ENCODE measurements around the gene SLC9A6. TPM values are rescaled to one million over a fixed set of nuclear protein-coding genes. Genes with fewer than 3 reads are reported as not detected.
"Not testable (repeated sequence)": the region's sequence is repeated elsewhere in the genome, so short reads cannot be mapped to it uniquely, and the experiment has no call there.

SLC9A6 gene
- total RNA-seq, 1 donor from 2014 or later, result 24.2 TPM

DNA sequence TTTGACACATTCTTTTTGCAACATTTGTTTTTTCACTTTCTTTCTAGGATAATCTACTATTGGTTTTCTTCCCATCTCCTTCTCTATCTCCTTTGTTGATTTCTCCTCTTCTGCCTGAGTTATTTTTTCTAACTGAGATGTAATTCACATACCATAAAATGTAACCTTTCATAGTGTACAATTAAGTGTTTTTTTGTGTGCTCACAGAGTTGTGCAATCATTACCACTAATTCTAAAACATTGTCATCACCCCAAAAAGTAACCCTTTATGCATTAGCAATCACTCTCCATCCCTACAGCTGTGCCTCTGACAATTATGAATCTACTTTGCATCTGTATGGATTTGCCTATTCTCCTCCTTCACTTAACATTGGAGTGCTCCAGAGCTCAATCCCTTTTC lies 95.5 kb downstream of the SLC9A6 start:
- H3K4me1 ChIP-seq, result no peaks in the 10 kb centered on the region
- no peaks in the 10 kb centered on the region for H3K36me3 ChIP-seq
- Mint-ChIP-seq H3K4me1 (no peaks in the 10 kb centered on the region), H3K36me3 (no peaks in the 10 kb centered on the region), H3K9me3 (peaks cover 14% of the 10 kb centered on the region), H3K27ac (no peak overlapping the region), H3K4me3 (no peak overlapping the region), H3K27me3 (ENCODE audit: insufficient read depth, low read depth) (peaks cover 5% of the 10 kb centered on the region)
- no peaks in the 10 kb centered on the region for H4K20me1 ChIP-seq (ENCODE audit: low read depth)
- no peak overlapping the region for H3K4me3 ChIP-seq
- no peaks in the 10 kb centered on the region for H3K27me3 ChIP-seq
- no peak for TF ChIP-seq EZH2 (IDR thresholded peaks at IDR 0.05)
- no peak for TF ChIP-seq EZH2phosphoT487 (IDR thresholded peaks at IDR 0.05)
- TF ChIP-seq CTCF (IDR thresholded peaks at IDR 0.05), result no peak
- no peak overlapping the region for H3K27ac ChIP-seq
- no peak overlapping the region for H2AFZ ChIP-seq (replicated peaks)
- DNase-seq (ENCODE audit: low spot score), result no peak
- H3K4me2 ChIP-seq, result no peak overlapping the region
- no peaks in the 10 kb centered on the region for H3F3A ChIP-seq (ENCODE audit: low read depth)
- H3K9ac ChIP-seq, result no peak overlapping the region
- no peaks in the 10 kb centered on the region for H3K79me2 ChIP-seq (ENCODE audit: low read depth)
- peaks cover 3% of the 10 kb centered on the region for H3K9me3 ChIP-seq (ENCODE audit: low read depth)

DNA sequence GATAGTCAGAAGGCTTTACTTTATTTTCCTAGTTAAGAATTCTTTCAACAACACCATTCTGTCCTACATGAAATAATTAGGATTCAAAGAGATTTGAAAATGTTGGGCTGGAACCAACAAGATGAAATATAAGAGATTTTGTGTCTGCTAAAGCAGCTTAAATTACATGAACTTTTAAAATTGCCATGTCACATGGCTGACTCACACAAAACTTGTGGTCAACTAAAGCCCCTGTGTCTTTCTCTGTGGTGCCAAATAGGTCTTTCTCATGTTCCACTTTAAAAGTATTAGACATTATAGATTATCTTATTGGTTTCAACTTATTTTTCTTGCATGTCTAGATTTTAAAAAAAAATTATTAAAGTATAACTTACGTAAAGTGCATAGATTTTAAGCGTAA lies 101.3 kb downstream of the SLC9A6 start:
- DNase-seq (ENCODE audit: low spot score), result no peak
- Mint-ChIP-seq H3K36me3 (no peaks in the 10 kb centered on the region), H3K9me3 (peaks cover 2% of the 10 kb centered on the region), H3K27me3 (ENCODE audit: insufficient read depth, low read depth) (no peaks in the 10 kb centered on the region), H3K4me3 (no peak overlapping the region), H3K27ac (no peak overlapping the region), H3K4me1 (no peaks in the 10 kb centered on the region)
- Histone ChIP-seq H3K36me3 (no peaks in the 10 kb centered on the region), H3K9ac (no peak overlapping the region), H3K4me3 (no peak overlapping the region), H2AFZ (replicated peaks) (no peak overlapping the region), H4K20me1 (ENCODE audit: low read depth) (no peaks in the 10 kb centered on the region), H3K4me1 (no peaks in the 10 kb centered on the region), H3K27me3 (no peaks in the 10 kb centered on the region), H3K27ac (no peak overlapping the region), H3K79me2 (ENCODE audit: low read depth) (no peaks in the 10 kb centered on the region), H3F3A (ENCODE audit: low read depth) (no peaks in the 10 kb centered on the region), H3K4me2 (no peak overlapping the region), H3K9me3 (ENCODE audit: low read depth) (peaks cover 3% of the 10 kb centered on the region)
- no peak for TF ChIP-seq EZH2phosphoT487 (IDR thresholded peaks at IDR 0.05)
- no peak for TF ChIP-seq CTCF (IDR thresholded peaks at IDR 0.05)
- TF ChIP-seq EZH2 (IDR thresholded peaks at IDR 0.05), result no peak

- not testable (repeated sequence) for H3K9me3 ChIP-seq (ENCODE audit: low read depth); H3K9me3 Mint-ChIP-seq; H3K27ac Mint-ChIP-seq; H2AFZ ChIP-seq (replicated peaks); H3K79me2 ChIP-seq (ENCODE audit: low read depth); H3K4me3 ChIP-seq; H3K27ac ChIP-seq; H3K36me3 ChIP-seq; DNase-seq (ENCODE audit: low spot score); H3K27me3 ChIP-seq; H3K4me3 Mint-ChIP-seq; H3K4me1 Mint-ChIP-seq; H4K20me1 ChIP-seq (ENCODE audit: low read depth); H3K27me3 Mint-ChIP-seq (ENCODE audit: insufficient read depth, low read depth); H3K9ac ChIP-seq; H3F3A ChIP-seq (ENCODE audit: low read depth); H3K36me3 Mint-ChIP-seq; H3K4me1 ChIP-seq; H3K4me2 ChIP-seq
These were observed 106.7 kb downstream of the SLC9A6 start for GRCh38 chrX:136091898-136092297.

GRCh38 chrX:136094962-136095361 lies 109.7 kb downstream of the SLC9A6 start:
- H3K27me3 Mint-ChIP-seq (ENCODE audit: insufficient read depth, low read depth), result no peaks in the 10 kb centered on the region
- no peak overlapping the region for H3K27ac Mint-ChIP-seq
- Histone ChIP-seq H3K79me2 (ENCODE audit: low read depth) (no peaks in the 10 kb centered on the region), H3K4me2 (no peak overlapping the region), H3K9me3 (ENCODE audit: low read depth) (no peaks in the 10 kb centered on the region), H2AFZ (replicated peaks) (no peak overlapping the region), H3K27me3 (no peaks in the 10 kb centered on the region), H3F3A (ENCODE audit: low read depth) (no peaks in the 10 kb centered on the region), H3K36me3 (no peaks in the 10 kb centered on the region), H3K4me3 (no peak overlapping the region), H3K9ac (no peak overlapping the region), H3K27ac (no peak overlapping the region), H4K20me1 (ENCODE audit: low read depth) (no peaks in the 10 kb centered on the region), H3K4me1 (no peaks in the 10 kb centered on the region)
- TF ChIP-seq EZH2 (IDR thresholded peaks at IDR 0.05), result no peak
- no peak for TF ChIP-seq EZH2phosphoT487 (IDR thresholded peaks at IDR 0.05)
- no peak for TF ChIP-seq CTCF (IDR thresholded peaks at IDR 0.05)
- peaks cover 4% of the 10 kb centered on the region for H3K9me3 Mint-ChIP-seq
- no peaks in the 10 kb centered on the region for H3K36me3 Mint-ChIP-seq
- H3K4me3 Mint-ChIP-seq, result no peak overlapping the region
- H3K4me1 Mint-ChIP-seq, result no peaks in the 10 kb centered on the region
- no peak for DNase-seq (ENCODE audit: low spot score)

Other genes with a start within 250 kb of the SLC9A6 start
- gene CT45A3, start 217.2 kb upstream of the SLC9A6 start, total RNA-seq (ENCODE audit: low replicate concordance), result not detected in 2 replicates
- gene CT45A5, start 199.9 kb upstream of the SLC9A6 start, total RNA-seq (ENCODE audit: low replicate concordance), result not detected in 2 replicates
- not detected in 2 replicates for gene CT45A6, start 182.6 kb upstream of the SLC9A6 start, total RNA-seq (ENCODE audit: low replicate concordance)
- gene CT45A2, start 165.4 kb upstream of the SLC9A6 start, total RNA-seq (ENCODE audit: low replicate concordance), result not detected in 2 replicates
- gene CT45A7, start 148.2 kb upstream of the SLC9A6 start, total RNA-seq (ENCODE audit: low replicate concordance), result not detected in 2 replicates
- not detected in 2 replicates for gene CT45A8, start 130.9 kb upstream of the SLC9A6 start, total RNA-seq (ENCODE audit: low replicate concordance)
- not detected in 2 replicates for gene CT45A9, start 113.6 kb upstream of the SLC9A6 start, total RNA-seq (ENCODE audit: low replicate concordance)
- gene CT45A10, start 92.0 kb upstream of the SLC9A6 start, total RNA-seq (ENCODE audit: low replicate concordance), result not detected in 2 replicates
- not detected in 2 replicates for gene SAGE1, start 91.7 kb upstream of the SLC9A6 start, total RNA-seq (ENCODE audit: low replicate concordance)
- 22.1 and 26.0 TPM in 2 replicates for gene MMGT1, start 11.4 kb upstream of the SLC9A6 start, total RNA-seq (ENCODE audit: low replicate concordance)
- gene FHL1, start 162.1 kb downstream of the SLC9A6 start, total RNA-seq (ENCODE audit: low replicate concordance), result 62.1 and 67.6 TPM in 2 replicates

Measured in neural progenitor cell (in vitro differentiated cells).